BE2C (cell line): ENCODE results near the gene C1S.

ENCODE experiments used
- DNase-seq: peaks from one replicate; pipeline ENCODE4 v3.0.0-alpha.2; 2020
- H3K27me3 ChIP-seq: fragments of 250-450 bp; sonication (Bioruptor Pico); 2 replicates; pipeline ENCODE4 v1.5.1; 2020; ENCODE audit warnings: mild to moderate bottlenecking
- H3K36me3 ChIP-seq: fragments of 250-450 bp; sonication (Bioruptor Pico); 2 replicates; pipeline ENCODE4 v1.5.1; 2020; ENCODE audit warnings: mild to moderate bottlenecking
- H3K4me1 ChIP-seq: fragments of 250-450 bp; sonication (Bioruptor Pico); 2 replicates; pipeline ENCODE4 v1.5.1; 2020
- H3K4me3 ChIP-seq: 2 replicates; pipeline ENCODE4 v1.5.1; 2011; ENCODE audit warnings: low read depth, low read length
- H3K9me3 ChIP-seq: fragments of 250-450 bp; sonication (Bioruptor Pico); 2 replicates; pipeline ENCODE4 v1.5.1; 2020
- TF ChIP-seq, protein P1 (sequence below): IDR thresholded peaks from 2 replicates; pipeline ENCODE4 v1.5.1; 2012; ENCODE audit warnings: mild to moderate bottlenecking, low read depth, low read length

Gene C1S

DNA sequence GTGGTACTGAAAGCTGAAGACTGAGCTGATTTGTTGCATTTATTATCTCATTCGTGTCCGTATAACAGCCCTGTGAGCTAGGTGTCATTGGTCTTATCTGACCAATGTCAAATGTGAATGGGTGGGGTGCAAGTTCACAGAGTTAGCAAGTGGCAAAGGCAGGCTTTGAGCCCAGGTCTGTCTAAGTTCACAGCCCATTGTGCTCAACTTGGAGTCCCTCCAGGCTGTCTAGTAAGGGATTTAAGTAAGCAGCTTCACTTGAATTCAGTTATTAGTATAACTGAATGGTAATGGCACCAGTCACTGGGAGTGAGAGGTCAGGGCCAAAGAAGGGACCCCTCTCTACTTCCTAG lies 8.5 kb downstream of the C1S start:
- TF ChIP-seq, protein P1, sequence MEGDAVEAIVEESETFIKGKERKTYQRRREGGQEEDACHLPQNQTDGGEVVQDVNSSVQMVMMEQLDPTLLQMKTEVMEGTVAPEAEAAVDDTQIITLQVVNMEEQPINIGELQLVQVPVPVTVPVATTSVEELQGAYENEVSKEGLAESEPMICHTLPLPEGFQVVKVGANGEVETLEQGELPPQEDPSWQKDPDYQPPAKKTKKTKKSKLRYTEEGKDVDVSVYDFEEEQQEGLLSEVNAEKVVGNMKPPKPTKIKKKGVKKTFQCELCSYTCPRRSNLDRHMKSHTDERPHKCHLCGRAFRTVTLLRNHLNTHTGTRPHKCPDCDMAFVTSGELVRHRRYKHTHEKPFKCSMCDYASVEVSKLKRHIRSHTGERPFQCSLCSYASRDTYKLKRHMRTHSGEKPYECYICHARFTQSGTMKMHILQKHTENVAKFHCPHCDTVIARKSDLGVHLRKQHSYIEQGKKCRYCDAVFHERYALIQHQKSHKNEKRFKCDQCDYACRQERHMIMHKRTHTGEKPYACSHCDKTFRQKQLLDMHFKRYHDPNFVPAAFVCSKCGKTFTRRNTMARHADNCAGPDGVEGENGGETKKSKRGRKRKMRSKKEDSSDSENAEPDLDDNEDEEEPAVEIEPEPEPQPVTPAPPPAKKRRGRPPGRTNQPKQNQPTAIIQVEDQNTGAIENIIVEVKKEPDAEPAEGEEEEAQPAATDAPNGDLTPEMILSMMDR, result no peak
- Histone ChIP-seq H3K36me3 (no peaks in the 10 kb centered on the region), H3K9me3 (no peaks in the 10 kb centered on the region), H3K27me3 (peaks cover 71% of the 10 kb centered on the region), H3K4me3 (no peak overlapping the region), H3K4me1 (no peaks in the 10 kb centered on the region)
- no peak for DNase-seq

DNA sequence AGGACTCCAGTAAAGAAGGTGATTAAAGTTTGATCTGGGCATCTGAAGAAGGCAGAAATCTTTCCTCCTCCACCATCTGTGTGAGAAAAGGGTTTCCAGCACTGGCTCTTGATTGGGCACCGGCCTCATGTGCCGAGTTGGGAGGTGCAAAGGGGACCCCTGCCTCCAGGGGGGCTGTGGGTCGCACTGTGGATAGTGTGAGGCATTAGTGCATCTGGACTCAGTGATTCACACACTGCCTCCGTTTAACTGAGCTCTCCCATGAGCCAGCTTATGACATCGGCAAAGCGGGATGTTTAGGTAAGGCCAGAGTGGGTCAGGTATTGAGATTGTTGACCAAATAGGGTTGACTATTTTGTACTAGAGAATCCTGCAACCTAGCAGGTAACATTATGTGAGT lies 8.9 kb downstream of the C1S start:
- no peaks in the 10 kb centered on the region for H3K4me1 ChIP-seq
- H3K9me3 ChIP-seq, result no peaks in the 10 kb centered on the region
- TF ChIP-seq, protein P1, result no peak
- no peaks in the 10 kb centered on the region for H3K36me3 ChIP-seq
- peaks cover 75% of the 10 kb centered on the region for H3K27me3 ChIP-seq
- no peak for DNase-seq
- no peak overlapping the region for H3K4me3 ChIP-seq

DNA sequence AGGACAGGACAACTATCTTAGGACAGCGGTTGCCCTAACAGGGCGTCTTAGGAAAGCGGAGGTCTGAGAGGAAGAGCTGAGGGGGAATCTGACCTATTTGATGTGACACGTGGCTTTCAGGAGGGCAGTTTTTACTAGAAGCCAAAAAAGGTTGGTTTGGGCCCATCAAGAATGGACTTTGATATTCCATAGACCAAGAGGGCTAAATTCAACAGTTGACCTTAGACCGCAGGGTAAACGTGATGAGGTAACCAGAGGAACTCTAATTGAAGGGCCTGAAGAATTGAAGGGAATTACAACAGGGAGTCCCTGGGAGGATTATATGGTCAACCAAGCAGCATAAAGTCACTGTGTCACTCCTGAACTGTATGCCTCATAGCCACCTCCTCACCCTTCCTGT lies 11.5 kb downstream of the C1S start:
- Histone ChIP-seq H3K36me3 (no peaks in the 10 kb centered on the region), H3K4me1 (no peaks in the 10 kb centered on the region), H3K27me3 (peaks cover 60% of the 10 kb centered on the region), H3K9me3 (no peaks in the 10 kb centered on the region), H3K4me3 (no peak overlapping the region)
- DNase-seq, result no peak
- TF ChIP-seq, protein P1, result no peak

DNA sequence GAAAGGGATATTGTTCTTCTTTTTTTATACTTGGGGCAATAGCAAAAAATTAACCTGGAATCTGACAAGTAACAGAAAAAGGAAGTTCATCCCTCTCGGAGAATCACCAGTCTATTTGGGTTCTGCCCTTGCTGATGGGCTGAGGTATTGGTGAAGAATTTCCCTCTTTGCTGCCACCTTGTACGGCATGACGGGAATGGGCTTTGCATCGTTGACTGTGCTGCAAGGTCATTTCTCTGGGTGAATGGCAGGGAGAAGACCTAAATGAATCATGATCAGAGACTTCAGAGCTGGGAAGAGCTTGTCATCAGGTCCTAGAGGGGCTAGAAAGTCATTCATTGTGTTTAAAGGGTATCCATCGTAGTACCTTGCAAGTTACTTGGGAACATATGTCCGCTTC lies 12.0 kb downstream of the C1S start:
- Histone ChIP-seq H3K27me3 (peaks cover 55% of the 10 kb centered on the region), H3K4me1 (no peaks in the 10 kb centered on the region), H3K36me3 (no peaks in the 10 kb centered on the region), H3K9me3 (no peaks in the 10 kb centered on the region), H3K4me3 (no peak overlapping the region)
- no peak for DNase-seq
- TF ChIP-seq, protein P1, result no peak

DNA sequence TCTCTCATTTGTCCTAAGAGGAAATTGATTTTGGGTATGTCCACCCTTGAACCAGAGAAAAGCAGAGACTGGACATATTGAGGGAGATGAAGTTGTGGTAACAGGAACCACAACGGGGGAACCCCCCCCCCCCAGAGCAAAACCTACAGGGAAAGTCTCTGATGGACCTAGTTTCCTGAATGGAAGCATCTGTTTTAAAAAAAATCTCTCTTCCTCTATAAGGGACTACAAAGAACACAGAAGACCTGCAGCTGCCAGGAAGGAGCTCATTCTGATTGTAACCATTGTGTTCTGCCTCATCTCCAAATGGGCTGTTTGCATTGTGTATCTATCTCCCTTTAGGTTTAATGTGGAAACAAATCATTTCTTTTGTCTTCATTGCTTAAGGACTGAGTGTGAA lies 13.4 kb downstream of the C1S start:
- H3K9me3 ChIP-seq, result no peaks in the 10 kb centered on the region
- peaks cover 43% of the 10 kb centered on the region for H3K27me3 ChIP-seq
- H3K4me1 ChIP-seq, result no peaks in the 10 kb centered on the region
- no peak overlapping the region for H3K4me3 ChIP-seq
- no peak for DNase-seq
- TF ChIP-seq, protein P1, result no peak
- no peaks in the 10 kb centered on the region for H3K36me3 ChIP-seq

DNA sequence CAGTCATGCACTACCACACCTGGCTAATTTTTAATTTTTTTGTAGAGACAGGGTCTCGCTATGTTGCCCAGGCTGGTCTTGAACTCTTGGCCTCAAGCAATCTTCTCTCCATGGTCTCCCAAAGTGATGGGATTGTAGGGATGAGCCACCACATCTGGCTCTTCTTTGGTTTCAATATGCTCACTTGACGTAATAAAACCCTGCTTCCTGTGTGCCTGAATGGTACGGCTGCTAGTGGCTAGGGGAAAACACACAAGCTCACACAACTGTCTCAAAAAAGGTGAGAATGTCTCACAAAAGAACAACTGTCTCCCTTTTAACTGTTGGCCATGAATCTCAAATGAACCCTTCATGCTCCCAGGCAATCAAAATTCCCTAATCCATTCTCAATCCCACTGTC lies 15.0 kb downstream of the C1S start:
- Histone ChIP-seq H3K4me3 (no peak overlapping the region), H3K9me3 (no peaks in the 10 kb centered on the region), H3K27me3 (peaks cover 33% of the 10 kb centered on the region), H3K36me3 (no peaks in the 10 kb centered on the region), H3K4me1 (no peaks in the 10 kb centered on the region)
- TF ChIP-seq, protein P1, result no peak
- no peak for DNase-seq
